K562 (cell line): ENCODE measurements around the gene TM7SF2. TPM values are rescaled to one million over a fixed set of nuclear protein-coding genes. Genes with fewer than 3 reads are reported as not detected.

ENCODE experiments used
- CBFB ChIP-seq: sonication (generic); formaldehyde crosslinking; IDR thresholded peaks from 2 replicates; pipeline ENCODE4 v1.4.0; 2020; ENCODE audit warnings: mild to moderate bottlenecking, missing genetic modification reagents
- CBX8 ChIP-seq: fragments of 200-600 bp; sonication (generic); IDR thresholded peaks from 2 replicates; pipeline ENCODE4 v1.6.1; 2012; ENCODE audit warnings: borderline replicate concordance, mixed run types, low read depth, mild to moderate bottlenecking, moderate library complexity, mixed read lengths, low read length, control low read depth, inconsistent platforms; ENCODE audit not compliant: poor library complexity, severe bottlenecking; ENCODE audit errors: extremely low read depth
- HMGN3 ChIP-seq: IDR thresholded peaks from 2 replicates; pipeline ENCODE4 v1.6.1; 2011; ENCODE audit warnings: borderline replicate concordance, low read depth, mild to moderate bottlenecking, mixed read lengths, low read length; ENCODE audit not compliant: insufficient read length; ENCODE audit errors: extremely low read depth
- JUND ChIP-seq, 2 experiments: IDR thresholded peaks; 2 replicates in 1 of 2; 3 replicates in 1 of 2; pipeline ENCODE4 v1.6.1; 2011; ENCODE audit warnings: borderline replicate concordance in 2 of 2, low read depth in 2 of 2, low read length in 2 of 2, improper control_type of control experiment in 1 of 2, missing biosample characterization in 1 of 2, missing genetic modification characterization in 1 of 2, missing genetic modification reagents in 1 of 2
- NCOA4 ChIP-seq: fragments of 450-650 bp; IDR thresholded peaks from 2 replicates; pipeline ENCODE4 v1.6.1; 2018; ENCODE audit warnings: mild to moderate bottlenecking; ENCODE audit not compliant: partially characterized antibody
- PHF20 ChIP-seq: fragments of 450-650 bp; IDR thresholded peaks from 2 replicates; pipeline ENCODE4 v1.6.1; 2018; ENCODE audit not compliant: partially characterized antibody
- RFX7 ChIP-seq: fragments of 250-450 bp; sonication (Bioruptor Pico); IDR thresholded peaks from 2 replicates; pipeline ENCODE4 v1.5.1; 2021; ENCODE audit warnings: mild to moderate bottlenecking
- SMAD3 ChIP-seq: fragments of 450-650 bp; formaldehyde crosslinking; conservative IDR thresholded peaks from 2 replicates; pipeline ENCODE4 v1.4.0; 2020; ENCODE audit warnings: mild to moderate bottlenecking
- ZKSCAN8 ChIP-seq: fragments of 200-800 bp; sonication (Bioruptor generic); IDR thresholded peaks from 2 replicates; pipeline ENCODE4 v1.6.1; 2016; ENCODE audit warnings: missing genetic modification characterization, missing compliant biosample characterization
- ZNF184 ChIP-seq: sonication (generic); formaldehyde crosslinking; IDR thresholded peaks from 2 replicates; pipeline ENCODE4 v1.5.0; 2020; ENCODE audit warnings: missing genetic modification reagents
- ZNF280B ChIP-seq: fragments of 250-450 bp; sonication (Bioruptor Pico); IDR thresholded peaks from 2 replicates; pipeline ENCODE4 v1.5.1; 2021; ENCODE audit warnings: mild to moderate bottlenecking
- polyA plus RNA-seq, 8 experiments: library from polyadenylated mRNA; depleted of rRNA in 4 of 8; stranded (reverse) in 5 of 8; unstranded in 3 of 8; fragments of >200 nt; fragmentation: Nextera tagmentation in 2 of 8; fragmentation: Illumina TruSeq in 1 of 8; extraction: Ambion mirVana in 2 of 8; extraction: Trizol in 1 of 8; gene quantifications; 2 replicates each; pipeline versions ENCODE4 v1.2.1 to v1.2.3, GENCODE V29; 2011 to 2014; ENCODE audit warnings: inconsistent platforms in 1 of 8, missing spikeins in 1 of 8
- total RNA-seq, 7 experiments: library from RNA; depleted of rRNA in 6 of 7; stranded (reverse); fragments of >200 nt in 6 of 7; fragmentation: Illumina TruSeq in 2 of 7; extraction: Trizol in 2 of 7; gene quantifications; 2 replicates each; pipeline versions ENCODE4 v1.2.1 to v1.2.3, GENCODE V29; 2011 to 2021; ENCODE audit warnings: low replicate concordance in 1 of 7
- TF ChIP-seq, protein P1 (sequence below), 2 experiments: IDR thresholded peaks in 1 of 2; conservative IDR thresholded peaks in 1 of 2; 2 replicates each; pipeline ENCODE4 v1.6.1; 2016; ENCODE audit warnings: low read depth in 2 of 2, mild to moderate bottlenecking in 1 of 2, missing compliant biosample characterization in 1 of 2, missing genetic modification characterization in 1 of 2, moderate library complexity in 1 of 2
- TF ChIP-seq, protein P2 (sequence below): sonication (generic); formaldehyde crosslinking; IDR thresholded peaks from 2 replicates; pipeline ENCODE4 v1.8.0; 2022; ENCODE audit warnings: mild to moderate bottlenecking, missing genetic modification reagents
- TF ChIP-seq, protein P3 (sequence below): fragments of 200-800 bp; sonication (Bioruptor generic); IDR thresholded peaks from 2 replicates; pipeline ENCODE4 v1.6.1; 2017; ENCODE audit warnings: missing genetic modification characterization, missing compliant biosample characterization

Gene TM7SF2
- total and polyA plus RNA-seq, 9 of the 15 experiments (the other 6 are each of a cell fraction or from before 2014, with no cell fraction given), result 1.2 to 22.0 (median 14.3) TPM

DNA sequence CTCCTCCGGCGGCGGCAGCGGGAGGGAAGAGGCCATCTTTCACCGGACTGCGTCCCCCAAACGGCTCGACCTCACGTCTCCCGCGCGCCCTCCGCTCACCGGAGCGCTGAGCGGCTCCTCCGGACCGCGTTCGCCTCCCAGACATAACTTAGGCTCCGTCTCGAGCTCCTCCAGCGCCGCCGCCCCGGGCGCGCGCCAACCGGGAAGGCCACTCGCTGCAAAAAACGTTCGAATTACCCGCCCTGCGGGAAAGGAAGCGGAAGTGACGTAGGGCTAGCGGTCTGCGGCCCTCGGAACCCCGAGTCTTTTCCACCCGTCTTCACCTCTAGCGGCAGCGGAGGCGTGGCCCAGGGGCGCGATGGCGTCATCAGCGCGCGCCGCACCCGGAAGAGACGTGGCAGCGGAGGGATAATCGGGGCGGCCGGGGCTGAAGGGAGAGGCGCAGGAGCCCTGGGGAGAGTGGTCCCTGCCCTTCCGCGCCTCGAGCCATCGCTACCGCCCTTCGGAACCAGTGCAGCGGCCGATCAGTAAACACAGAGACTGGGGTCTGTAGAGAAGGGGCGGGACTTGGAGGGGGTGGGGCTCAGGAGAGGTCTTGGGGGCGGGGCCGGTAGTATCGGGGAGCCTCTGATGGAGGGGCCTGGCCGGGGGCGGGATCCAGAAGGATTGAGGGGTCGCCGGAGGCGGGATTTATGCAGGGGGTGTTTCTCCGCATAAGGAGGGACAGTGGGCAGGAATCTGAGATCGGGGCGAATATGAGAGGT, 27.7 kb upstream of the TM7SF2 start, which contains the start of the genes CDCA5 and ZFPL1 (continued):
- TF ChIP-seq, protein P1, sequence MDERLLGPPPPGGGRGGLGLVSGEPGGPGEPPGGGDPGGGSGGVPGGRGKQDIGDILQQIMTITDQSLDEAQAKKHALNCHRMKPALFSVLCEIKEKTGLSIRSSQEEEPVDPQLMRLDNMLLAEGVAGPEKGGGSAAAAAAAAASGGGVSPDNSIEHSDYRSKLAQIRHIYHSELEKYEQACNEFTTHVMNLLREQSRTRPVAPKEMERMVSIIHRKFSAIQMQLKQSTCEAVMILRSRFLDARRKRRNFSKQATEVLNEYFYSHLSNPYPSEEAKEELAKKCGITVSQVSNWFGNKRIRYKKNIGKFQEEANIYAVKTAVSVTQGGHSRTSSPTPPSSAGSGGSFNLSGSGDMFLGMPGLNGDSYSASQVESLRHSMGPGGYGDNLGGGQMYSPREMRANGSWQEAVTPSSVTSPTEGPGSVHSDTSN (CRISPR knock-in tag; IDR thresholded peaks at IDR 0.05; ENCODE audit: low read depth), result no peak
- TF ChIP-seq, protein P1 (tag; conservative IDR thresholded peaks at IDR 0.05; ENCODE audit: low read depth), result no peak
- TF ChIP-seq HMGN3 (peak; percentile 89), ZNF280B (CRISPR knock-in tag) (no peak), JUND (IDR thresholded peaks at IDR 0.05; ENCODE audit: borderline replicate concordance, low read depth, low read length) (peak; percentile 87), JUND (tag; IDR thresholded peaks at IDR 0.05; ENCODE audit: borderline replicate concordance, low read depth, low read length) (peak; percentile 54; the same call in 1 of the 3 replicates), ZKSCAN8 (CRISPR knock-in tag) (no peak), CBFB (CRISPR knock-in tag) (peak; percentile 71; the same call in 1 of the 2 replicates), ZNF184 (no peak), RFX7 (CRISPR knock-in tag) (no peak), SMAD3 (CRISPR knock-in tag) (peak; percentile 20; the same call in 1 of the 2 replicates), CBX8 (no peak), NCOA4 (no peak), PHF20 (peak; percentile 99)
- TF ChIP-seq, protein P2, sequence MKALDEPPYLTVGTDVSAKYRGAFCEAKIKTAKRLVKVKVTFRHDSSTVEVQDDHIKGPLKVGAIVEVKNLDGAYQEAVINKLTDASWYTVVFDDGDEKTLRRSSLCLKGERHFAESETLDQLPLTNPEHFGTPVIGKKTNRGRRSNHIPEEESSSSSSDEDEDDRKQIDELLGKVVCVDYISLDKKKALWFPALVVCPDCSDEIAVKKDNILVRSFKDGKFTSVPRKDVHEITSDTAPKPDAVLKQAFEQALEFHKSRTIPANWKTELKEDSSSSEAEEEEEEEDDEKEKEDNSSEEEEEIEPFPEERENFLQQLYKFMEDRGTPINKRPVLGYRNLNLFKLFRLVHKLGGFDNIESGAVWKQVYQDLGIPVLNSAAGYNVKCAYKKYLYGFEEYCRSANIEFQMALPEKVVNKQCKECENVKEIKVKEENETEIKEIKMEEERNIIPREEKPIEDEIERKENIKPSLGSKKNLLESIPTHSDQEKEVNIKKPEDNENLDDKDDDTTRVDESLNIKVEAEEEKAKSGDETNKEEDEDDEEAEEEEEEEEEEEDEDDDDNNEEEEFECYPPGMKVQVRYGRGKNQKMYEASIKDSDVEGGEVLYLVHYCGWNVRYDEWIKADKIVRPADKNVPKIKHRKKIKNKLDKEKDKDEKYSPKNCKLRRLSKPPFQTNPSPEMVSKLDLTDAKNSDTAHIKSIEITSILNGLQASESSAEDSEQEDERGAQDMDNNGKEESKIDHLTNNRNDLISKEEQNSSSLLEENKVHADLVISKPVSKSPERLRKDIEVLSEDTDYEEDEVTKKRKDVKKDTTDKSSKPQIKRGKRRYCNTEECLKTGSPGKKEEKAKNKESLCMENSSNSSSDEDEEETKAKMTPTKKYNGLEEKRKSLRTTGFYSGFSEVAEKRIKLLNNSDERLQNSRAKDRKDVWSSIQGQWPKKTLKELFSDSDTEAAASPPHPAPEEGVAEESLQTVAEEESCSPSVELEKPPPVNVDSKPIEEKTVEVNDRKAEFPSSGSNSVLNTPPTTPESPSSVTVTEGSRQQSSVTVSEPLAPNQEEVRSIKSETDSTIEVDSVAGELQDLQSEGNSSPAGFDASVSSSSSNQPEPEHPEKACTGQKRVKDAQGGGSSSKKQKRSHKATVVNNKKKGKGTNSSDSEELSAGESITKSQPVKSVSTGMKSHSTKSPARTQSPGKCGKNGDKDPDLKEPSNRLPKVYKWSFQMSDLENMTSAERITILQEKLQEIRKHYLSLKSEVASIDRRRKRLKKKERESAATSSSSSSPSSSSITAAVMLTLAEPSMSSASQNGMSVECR, result peak; percentile 97
- TF ChIP-seq, protein P3, sequence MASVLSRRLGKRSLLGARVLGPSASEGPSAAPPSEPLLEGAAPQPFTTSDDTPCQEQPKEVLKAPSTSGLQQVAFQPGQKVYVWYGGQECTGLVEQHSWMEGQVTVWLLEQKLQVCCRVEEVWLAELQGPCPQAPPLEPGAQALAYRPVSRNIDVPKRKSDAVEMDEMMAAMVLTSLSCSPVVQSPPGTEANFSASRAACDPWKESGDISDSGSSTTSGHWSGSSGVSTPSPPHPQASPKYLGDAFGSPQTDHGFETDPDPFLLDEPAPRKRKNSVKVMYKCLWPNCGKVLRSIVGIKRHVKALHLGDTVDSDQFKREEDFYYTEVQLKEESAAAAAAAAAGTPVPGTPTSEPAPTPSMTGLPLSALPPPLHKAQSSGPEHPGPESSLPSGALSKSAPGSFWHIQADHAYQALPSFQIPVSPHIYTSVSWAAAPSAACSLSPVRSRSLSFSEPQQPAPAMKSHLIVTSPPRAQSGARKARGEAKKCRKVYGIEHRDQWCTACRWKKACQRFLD (CRISPR knock-in tag), result no peak
